NCI-H69 (cell line): Measurements from ENCODE around the gene NFXL1.
A peak's percentile ranks its signal among the peaks of the same experiment; 100 is the strongest.
"Not testable (repeated sequence)": the region's sequence is repeated elsewhere in the genome, so short reads cannot be mapped to it uniquely, and the experiment has no call there.

Experiments
- DNase-seq: peaks from one replicate; lab custom pipeline; 2025; lab: John Stamatoyannopoulos, UW

Gene NFXL1

GRCh38 chr4:47914220-47914925 lies at the start of gene NFXL1:
Gene NFXL1 (minus strand): TSS chr4:47914583. CDS start chr4:47914203, 380 bp downstream.
- peak; percentile 96 for DNase-seq

- DNase-seq: no peak
Measured at GRCh38 chr4:47954677-47955076, 40.3 kb upstream of the NFXL1 start.

- no peak for DNase-seq
Measured at GRCh38 chr4:47954245-47954644, 39.9 kb upstream of the NFXL1 start.

- no peak for DNase-seq
Measured at GRCh38 chr4:47945930-47946726, 31.7 kb upstream of the NFXL1 start.

GRCh38 chr4:47942081-47942819 lies 27.9 kb upstream of the NFXL1 start:
- no peak for DNase-seq

- DNase-seq: no peak
Measured at GRCh38 chr4:47939456-47939855, 25.1 kb upstream of the NFXL1 start.

- DNase-seq: no peak
Measured at GRCh38 chr4:47936336-47936735, 22.0 kb upstream of the NFXL1 start.

- peak; percentile 36 for DNase-seq
Measured at GRCh38 chr4:47933840-47934239, 19.5 kb upstream of the NFXL1 start.

- DNase-seq: peak; percentile 5
Measured at GRCh38 chr4:47930971-47931804, 16.8 kb upstream of the NFXL1 start.

GRCh38 chr4:47929682-47930201 lies 15.4 kb upstream of the NFXL1 start:
- no peak for DNase-seq

- DNase-seq: peak; percentile 53
Measured at GRCh38 chr4:47926667-47927258, 12.4 kb upstream of the NFXL1 start.

- not testable (repeated sequence) for DNase-seq
Measured at GRCh38 chr4:47923261-47923608, 8.9 kb upstream of the NFXL1 start.

- DNase-seq: not testable (repeated sequence)
Measured at GRCh38 chr4:47922436-47923260, 8.3 kb upstream of the NFXL1 start.

GRCh38 chr4:47917163-47917562 lies 2.8 kb upstream of the NFXL1 start:
- not testable (repeated sequence) for DNase-seq

- DNase-seq: no peak
Measured at GRCh38 chr4:47915378-47915777, 995 bp upstream of the NFXL1 start.

- DNase-seq: no peak
Measured at GRCh38 chr4:47914926-47915237, 499 bp upstream of the NFXL1 start.

- DNase-seq: peak; percentile 65
Measured at GRCh38 chr4:47913861-47914219, 543 bp downstream of the NFXL1 start.

GRCh38 chr4:47913330-47913729 lies 1.1 kb downstream of the NFXL1 start:
- peak; percentile 10 for DNase-seq

GRCh38 chr4:47907089-47907646 lies 7.2 kb downstream of the NFXL1 start:
- DNase-seq: no peak

GRCh38 chr4:47899639-47900038 lies 14.7 kb downstream of the NFXL1 start:
- peak; percentile 44 for DNase-seq
